HG03175 (cell line): ENCODE measurements around the gene SYT2.
"Not testable (repeated sequence)": the region's sequence is repeated elsewhere in the genome, so short reads cannot be mapped to it uniquely, and the experiment has no call there.

Source experiments
- ATAC-seq: cut with Tn5 transposase; IDR thresholded peaks from one replicate; pipeline ENCODE4 v1.9.1; 2021; ENCODE audit warnings: mild to moderate bottlenecking, moderate library complexity; ENCODE audit not compliant: unreplicated experiment

Gene SYT2

GRCh38 chr1:202710070-202711045 is at the start of gene SYT2:
SYT2 (minus strand) TSS chr1:202710454; CDS start chr1:202605772, 104,682 bp downstream.
- ATAC-seq, result no peak

GRCh38 chr1:202756391-202756790 is 46.1 kb upstream of the SYT2 start:
- no peak for ATAC-seq

GRCh38 chr1:202754293-202754692 is 44.0 kb upstream of the SYT2 start:
- ATAC-seq, result no peak

- no peak for ATAC-seq
Measured at GRCh38 chr1:202752774-202753173, 42.5 kb upstream of the SYT2 start.

- ATAC-seq, result no peak
Measured at GRCh38 chr1:202750761-202751160, 40.5 kb upstream of the SYT2 start.

- ATAC-seq, result no peak
Measured at GRCh38 chr1:202750024-202750423, 39.8 kb upstream of the SYT2 start.

- no peak for ATAC-seq
Measured at GRCh38 chr1:202745323-202745888, 35.2 kb upstream of the SYT2 start.

GRCh38 chr1:202744770-202745169 is 34.5 kb upstream of the SYT2 start:
- ATAC-seq, result not testable (repeated sequence)

- ATAC-seq, result no peak
Measured at GRCh38 chr1:202742496-202742895, 32.2 kb upstream of the SYT2 start.

GRCh38 chr1:202733251-202733650 is 23.0 kb upstream of the SYT2 start:
- no peak for ATAC-seq

- no peak for ATAC-seq
Measured at GRCh38 chr1:202728951-202729350, 18.7 kb upstream of the SYT2 start.

GRCh38 chr1:202725526-202725925 is 15.3 kb upstream of the SYT2 start:
- ATAC-seq, result no peak

GRCh38 chr1:202723708-202724107 is 13.5 kb upstream of the SYT2 start:
- ATAC-seq, result no peak

- not testable (repeated sequence) for ATAC-seq
Measured at GRCh38 chr1:202723046-202723445, 12.8 kb upstream of the SYT2 start.

- no peak for ATAC-seq
Measured at GRCh38 chr1:202716654-202717053, 6.4 kb upstream of the SYT2 start.

- not testable (repeated sequence) for ATAC-seq
Measured at GRCh38 chr1:202714202-202714601, 3.9 kb upstream of the SYT2 start.

GRCh38 chr1:202713110-202713509 is 2.9 kb upstream of the SYT2 start:
- ATAC-seq, result no peak

GRCh38 chr1:202711949-202712635 is 1.8 kb upstream of the SYT2 start:
- ATAC-seq, result no peak

- no peak for ATAC-seq
Measured at GRCh38 chr1:202709276-202710041, 795 bp downstream of the SYT2 start.

GRCh38 chr1:202708456-202709275 is 1.6 kb downstream of the SYT2 start:
- no peak for ATAC-seq
